ENCODE results near the gene SGPP2. TPM values are rescaled to one million over a fixed set of nuclear protein-coding genes. Genes with fewer than 3 reads are reported as not detected.
A peak's percentile ranks its signal among the peaks of the same experiment; 100 is the strongest.

Gene SGPP2
- total and polyA plus RNA-seq, 2 of the 4 experiments (the other 2 are of a cell fraction), result not detected

DNA sequence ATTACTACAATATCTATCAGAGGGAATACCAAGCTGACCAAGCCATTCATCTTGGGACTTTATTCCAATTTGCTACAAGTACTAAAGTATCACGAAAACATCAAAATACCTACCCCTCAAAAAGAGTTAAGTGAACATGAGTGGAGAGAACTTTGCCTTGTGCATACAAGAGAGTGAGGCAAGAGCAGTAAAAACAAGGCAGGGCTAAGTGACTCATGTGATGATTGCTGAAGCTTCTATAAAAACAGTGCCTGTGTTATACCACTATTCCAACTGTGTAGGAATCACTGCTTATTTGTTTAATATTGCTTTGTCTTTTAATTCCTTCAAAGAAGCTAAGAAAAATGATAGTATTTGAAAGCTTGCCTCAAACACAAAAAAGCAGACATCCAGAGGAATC, 170.3 kb downstream of the SGPP2 start:
- no peak overlapping the region for H3K23ac ChIP-seq (ENCODE audit: low read depth, low read length)
- intact Hi-C loops (cut with micrococcal nuclease), result no loop called here
- 0 out of 2 replicates have a peak, but pooled peaks have one; percentile 38 for TF ChIP-seq FOS (IDR thresholded peaks at IDR 0.05; ENCODE audit: low read depth, low read length)
- no peak for TF ChIP-seq MXI1 (IDR thresholded peaks at IDR 0.05; ENCODE audit: borderline replicate concordance, low read depth, low read length)
- TF ChIP-seq CEBPB (IDR thresholded peaks at IDR 0.05; ENCODE audit: low read depth, low read length), result peak; percentile 85
- peak; percentile 83 for DNase-seq
- H3K56ac ChIP-seq (ENCODE audit: extremely low read depth, insufficient read depth, low read length), result no peak overlapping the region
- no peak overlapping the region for H4K5ac ChIP-seq (ENCODE audit: low read depth, low read length)
- ATAC-seq (ENCODE audit: low read depth), result peak; percentile 99
- H4K8ac ChIP-seq (ENCODE audit: low read depth in 2 of 2, low read length in 2 of 2), result no peak overlapping the region
- no peak overlapping the region for H2AK9ac ChIP-seq (replicated peaks; ENCODE audit: low read depth, low read length, poor library complexity)
- H3K79me1 ChIP-seq (ENCODE audit: low read depth in 1 of 2, low read length in 2 of 2), result peaks cover 0 to 3% of the 10 kb centered on the region in 2 experiments; a peak in 2 of 4 replicates
- H2AFZ ChIP-seq (replicated peaks; ENCODE audit: low read length, poor library complexity), result no peak overlapping the region
- no CpG with 5 or more reads among the region's 1 CpG for WGBS, 2 experiments (ENCODE audit: extremely low coverage in 2 of 2, insufficient read length in 1 of 2)
- dilution Hi-C loops (cut with HindIII; ENCODE audit: low sequenced_read_pairs, unreplicated experiment), result no loop called here
- POLR2A ChIA-PET (ENCODE audit: unreplicated experiment), result no interaction called here
- no peaks in the 10 kb centered on the region for H3K9me3 ChIP-seq (ENCODE audit: control insufficient read depth, insufficient read depth, low read length)
- H3K9ac ChIP-seq (ENCODE audit: low read depth, low read length), result no peak overlapping the region
- no peaks in the 10 kb centered on the region for H3K9me1 ChIP-seq (ENCODE audit: insufficient read depth, low read length)
- no peak overlapping the region for H2BK20ac ChIP-seq (ENCODE audit: low read depth, low read length)
- no peak overlapping the region for H2BK120ac ChIP-seq (ENCODE audit: low read depth, low read length)
- peaks cover 9% of the 10 kb centered on the region for H3K36me3 ChIP-seq (ENCODE audit: control insufficient read depth, insufficient read depth, low read length)
- CTCF ChIA-PET, result interaction anchor here (0.7 to 2.8 kb wide), 4 partner anchors 12 to 570 kb away, joined by 3 to 8 read pairs (median 6); no protein-coding TSS in a partner anchor
- H3K4me1 ChIP-seq (ENCODE audit: control insufficient read depth, insufficient read depth, low read length), result no peaks in the 10 kb centered on the region
- no peak overlapping the region for H2BK5ac ChIP-seq (ENCODE audit: low read depth, low read length, poor library complexity, severe bottlenecking)
- no peak overlapping the region for H3K18ac ChIP-seq (ENCODE audit: low read depth, low read length)
- no peaks in the 10 kb centered on the region for H4K20me1 ChIP-seq (ENCODE audit: insufficient read depth, low read length)
- no TSS peak for BruUV-seq (replicated peaks)
- no peak overlapping the region for H2BK15ac ChIP-seq (ENCODE audit: low read depth, low read length)
- no peak overlapping the region for H2AK5ac ChIP-seq (ENCODE audit: low read depth, low read length)
- no peak overlapping the region for H4K91ac ChIP-seq (ENCODE audit: insufficient read depth, low read depth, low read length)
- no peak overlapping the region for H3K4me3 ChIP-seq (ENCODE audit: insufficient read depth, low read depth, low read length)
- H3K14ac ChIP-seq (replicated peaks; ENCODE audit: low read depth, low read length), result no peak overlapping the region
- no peaks in the 10 kb centered on the region for H3K27me3 ChIP-seq (ENCODE audit: control insufficient read depth, insufficient read depth, low read length)
- no peak overlapping the region for H3K4me2 ChIP-seq (ENCODE audit: low read depth, low read length)
- in situ Hi-C loops (cut with MboI; ENCODE audit: low sequenced_read_pairs), result loop anchor here (25.0 kb wide), 1 partner anchor 532 kb away; no protein-coding TSS in a partner anchor
- no peak overlapping the region for H3K27ac ChIP-seq (ENCODE audit: insufficient read depth, low read length)
- no peak overlapping the region for H3K4ac ChIP-seq (ENCODE audit: low read depth, low read length)

Data from IMR-90 (cell line).